Effector CD8-positive, alpha-beta T cell (primary cell): ENCODE data around the gene SCFD2.

Source experiments
- DNase-seq: peaks from one replicate; lab custom pipeline; 2025; lab: John Stamatoyannopoulos, UW

SCFD2 gene

GRCh38 chr4:52824603-52825459 lies 541.0 kb downstream of the SCFD2 start:
- no peak for DNase-seq

GRCh38 chr4:52824270-52824602 lies 541.6 kb downstream of the SCFD2 start:
- DNase-seq: no peak

DNA sequence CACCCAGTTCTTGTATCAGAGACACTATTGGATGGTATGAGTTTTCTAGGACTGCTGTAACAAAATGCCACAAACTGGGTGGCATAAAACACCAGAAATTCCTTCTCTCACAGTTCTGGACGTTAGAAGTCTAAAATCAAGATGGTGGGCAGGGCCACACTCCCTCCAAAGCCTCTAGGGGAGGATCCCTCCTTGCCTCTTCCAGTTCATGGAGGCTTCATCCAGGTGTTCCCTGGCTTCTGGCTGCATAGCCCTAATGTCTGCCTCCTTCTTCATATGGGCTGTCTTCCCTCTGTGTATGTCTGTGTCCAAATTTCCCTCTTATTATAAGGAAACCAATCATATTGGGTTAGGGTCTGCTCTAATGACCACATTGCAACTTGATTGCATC lies 542.2 kb downstream of the SCFD2 start:
- no peak for DNase-seq
